Caki2 (cell line): ENCODE data around the gene PELI1. TPM values are rescaled to one million over a fixed set of nuclear protein-coding genes. Genes with fewer than 3 reads are reported as not detected.
"Not testable (repeated sequence)": the region's sequence is repeated elsewhere in the genome, so short reads cannot be mapped to it uniquely, and the experiment has no call there.

ENCODE experiments used
- DNase-seq: peaks from one replicate; pipeline ENCODE4 v3.0.0-alpha.2; 2015; ENCODE audit warnings: low read depth
- in situ Hi-C: cut with HindIII; loops from 2 replicates; pipeline ENCODE4 v1.10.0; 2016; ENCODE audit warnings: low sequenced_read_pairs, low pct_unique_long_range_greater_than_20kb, mixed read lengths
- total RNA-seq: library from RNA; depleted of rRNA; stranded (reverse); fragments of >200 nt; shearing (Covaris generic); gene quantifications from 2 replicates; pipeline ENCODE4 v1.2.3, GENCODE V29; 2014; ENCODE audit warnings: low replicate concordance

PELI1 gene
- total RNA-seq, 1 experiment from 2014 or later: 8.4 TPM

DNA sequence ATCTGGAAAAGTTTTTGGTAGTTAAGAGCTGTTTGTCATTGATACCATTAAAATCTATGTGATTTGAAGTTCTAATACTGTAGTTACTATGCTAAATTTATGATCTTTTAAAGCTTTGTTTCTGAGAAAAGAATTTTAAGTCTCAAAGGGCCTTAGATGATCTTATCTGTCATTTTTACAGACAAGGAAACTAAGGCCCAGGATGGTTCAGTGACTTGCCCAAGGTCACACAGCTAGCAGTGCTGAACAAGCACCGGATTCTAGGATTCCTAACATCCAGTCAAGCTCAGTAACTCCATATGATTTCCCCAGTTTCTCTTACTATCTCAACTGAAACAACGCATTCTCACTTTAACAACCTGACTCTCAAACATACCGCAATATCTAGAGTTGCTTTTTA is 37.7 kb downstream of the PELI1 start:
- in situ Hi-C loops: no loop called here
- no peak for DNase-seq

DNA sequence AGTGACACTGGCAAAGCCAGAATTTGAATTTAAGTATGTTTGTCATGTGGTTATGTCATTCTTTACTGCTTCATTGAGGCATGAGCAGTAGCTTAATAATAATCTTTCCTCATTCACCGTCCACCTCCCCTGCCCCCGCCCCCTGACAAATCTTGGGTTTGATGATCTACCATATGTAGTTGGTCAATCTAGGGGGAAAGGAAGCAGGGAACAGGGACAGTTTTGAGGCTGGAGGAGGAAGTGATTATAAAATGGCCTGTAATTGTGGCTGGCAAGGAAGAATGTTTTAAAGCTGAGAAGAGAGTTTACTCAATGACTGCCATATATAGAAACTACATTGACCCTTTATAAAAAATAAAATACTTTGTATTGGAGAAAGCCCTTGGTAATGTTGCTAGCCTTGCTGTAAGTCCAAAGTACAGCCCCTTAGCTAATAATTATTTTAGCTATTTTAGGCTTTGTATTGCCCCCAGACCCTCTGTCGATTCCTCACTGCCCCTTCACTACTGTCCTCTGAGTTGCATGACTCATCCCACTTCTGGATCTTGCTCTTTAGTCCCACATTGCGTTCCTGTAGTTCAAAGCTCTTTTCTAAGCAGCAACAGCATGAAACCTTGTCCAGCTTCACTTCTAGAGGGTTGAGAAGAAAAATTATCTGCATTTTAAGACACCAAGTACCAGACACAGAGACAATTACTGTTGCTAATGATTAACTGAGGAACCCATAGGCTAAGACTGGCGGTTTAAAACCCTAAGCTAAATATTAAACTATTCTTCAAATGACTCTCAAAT is 38.4 kb downstream of the PELI1 start:
- DNase-seq: peak; percentile 85
- in situ Hi-C loops: no loop called here

DNA sequence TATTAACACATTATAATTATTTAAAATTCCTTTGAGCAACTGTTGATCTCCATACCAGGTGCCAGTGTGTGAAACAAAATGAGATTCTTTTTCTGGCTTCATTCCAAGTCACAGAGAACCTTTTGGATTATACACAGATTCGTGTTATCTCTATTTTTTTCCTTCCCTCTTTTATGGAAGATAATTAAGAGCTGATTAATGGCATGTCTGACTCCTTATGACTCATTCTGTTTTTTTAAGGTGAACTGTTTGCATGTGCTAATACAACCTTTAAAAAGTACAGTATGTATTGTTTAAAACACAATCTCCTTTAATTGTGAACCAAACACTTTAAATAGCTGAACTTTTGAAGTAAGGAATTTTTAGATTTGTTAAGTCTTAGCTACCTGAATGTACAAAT is 39.3 kb downstream of the PELI1 start:
- in situ Hi-C loops: no loop called here
- peak; percentile 66 for DNase-seq

DNA sequence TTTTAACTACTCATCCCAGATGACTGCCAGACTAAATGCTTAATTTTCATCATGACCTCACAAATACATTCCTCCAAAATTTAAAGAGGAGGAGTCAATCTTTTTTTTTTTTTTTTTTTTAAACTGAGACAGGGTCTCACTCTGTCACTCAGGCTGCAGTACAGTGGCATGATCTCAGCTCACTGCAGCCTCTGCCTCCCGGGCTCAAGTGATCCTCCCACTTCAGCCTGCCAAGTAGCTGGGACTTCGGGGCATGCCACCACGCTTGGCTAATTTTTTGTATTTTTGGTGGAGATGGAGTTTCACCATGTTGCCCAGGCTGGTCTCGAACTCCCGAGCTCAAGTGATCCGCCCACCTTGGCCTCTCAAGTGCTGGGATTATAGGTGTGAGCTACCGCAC is 41.5 kb downstream of the PELI1 start:
- peak; percentile 44 for DNase-seq
- in situ Hi-C loops: not testable (repeated sequence)

DNA sequence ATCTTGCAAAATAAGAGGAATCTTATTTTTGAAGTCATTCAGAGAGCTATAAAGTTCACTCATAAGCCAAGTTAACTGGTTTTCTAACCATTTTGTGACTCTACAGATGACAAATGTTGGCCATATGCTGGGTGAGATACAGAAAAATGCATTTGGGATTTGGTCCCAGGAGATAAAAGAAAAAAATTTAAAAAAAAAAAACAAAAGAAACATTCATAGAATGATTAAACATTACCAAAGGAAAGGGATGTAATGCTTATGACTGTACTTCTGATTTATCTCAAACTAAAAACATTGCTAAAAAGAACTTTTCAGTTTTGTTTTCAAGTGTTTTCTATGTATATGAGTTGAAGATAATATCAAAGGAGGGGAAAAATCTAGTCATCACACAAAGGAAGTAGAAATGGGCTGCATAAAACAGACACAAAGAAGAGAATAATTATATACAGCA is 43.1 kb downstream of the PELI1 start:
- no peak for DNase-seq
- in situ Hi-C loops: no loop called here

DNA sequence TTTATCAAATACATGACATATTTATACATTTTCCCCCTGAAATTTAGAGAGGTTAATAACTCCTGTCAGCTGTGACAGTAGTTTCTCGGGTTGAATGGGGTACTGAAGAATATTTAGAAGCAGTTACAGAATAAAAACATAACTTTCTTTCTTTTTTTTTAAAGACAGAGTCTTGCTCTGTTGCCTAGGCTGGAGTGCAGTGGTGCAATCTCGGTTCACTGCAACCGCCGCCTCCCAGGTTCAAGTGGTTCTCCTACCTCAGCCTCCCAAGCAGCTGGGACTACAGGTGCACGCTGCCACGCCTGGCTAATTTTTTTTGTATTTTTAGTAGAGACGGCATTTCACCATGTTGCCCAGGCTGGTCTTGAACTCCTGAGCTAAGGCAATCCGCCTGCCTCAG is 43.6 kb downstream of the PELI1 start:
- DNase-seq, in situ Hi-C loops: not testable (repeated sequence)

DNA sequence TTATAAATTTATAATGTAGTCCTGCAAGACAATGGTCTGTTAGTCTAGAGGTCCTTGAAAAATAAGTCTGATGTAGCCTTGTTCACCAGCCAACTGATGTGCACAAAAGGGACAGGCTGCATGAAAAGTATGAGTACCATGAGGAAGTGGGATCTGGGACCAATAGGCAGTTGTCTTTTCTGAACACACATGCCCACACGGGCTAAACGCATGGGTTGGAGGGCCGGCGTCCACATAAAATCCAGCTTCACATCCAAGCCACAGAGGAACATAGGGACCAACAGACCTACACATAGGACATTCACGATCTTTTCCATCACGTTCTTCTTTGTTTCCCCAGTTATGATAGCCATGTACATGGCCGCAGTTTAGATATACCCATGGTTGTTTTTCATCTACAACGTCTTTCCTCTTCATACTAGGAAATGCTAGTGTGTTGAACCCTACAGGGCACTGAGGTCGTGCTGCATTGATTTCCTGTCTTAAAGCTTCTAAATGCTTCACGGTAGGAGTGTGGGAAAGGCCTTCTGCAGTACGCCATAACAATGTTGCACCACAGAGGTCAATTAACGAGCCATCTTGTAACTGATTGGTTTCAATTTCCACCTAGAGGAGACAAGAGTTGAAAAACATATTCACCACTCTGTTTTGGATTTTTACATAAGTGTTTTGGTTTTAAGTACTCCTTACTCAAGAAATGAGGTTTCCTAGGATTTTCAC is 49.4 kb downstream of the PELI1 start:
- no peak for DNase-seq
- in situ Hi-C loops: no loop called here

DNA sequence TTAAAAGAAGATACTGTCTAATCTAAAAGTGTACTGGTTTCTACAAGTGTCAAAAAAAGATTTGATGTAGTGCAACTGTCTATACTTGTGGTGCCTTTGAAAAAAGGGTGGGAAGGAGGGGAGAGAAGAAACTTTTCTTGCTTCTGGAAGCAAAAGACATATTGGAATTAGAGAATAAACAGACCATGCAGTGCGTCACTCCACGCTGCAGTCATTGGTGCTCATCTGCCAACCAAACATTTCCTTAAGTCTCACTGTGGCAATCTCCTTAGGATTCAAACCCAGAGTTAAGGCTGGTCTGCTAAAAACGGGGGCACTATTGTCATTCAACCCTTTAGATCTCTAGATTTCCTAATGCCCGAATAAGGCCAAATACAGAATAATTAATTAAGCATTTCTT is 50.9 kb downstream of the PELI1 start:
- DNase-seq: no peak
- in situ Hi-C loops: no loop called here

DNA sequence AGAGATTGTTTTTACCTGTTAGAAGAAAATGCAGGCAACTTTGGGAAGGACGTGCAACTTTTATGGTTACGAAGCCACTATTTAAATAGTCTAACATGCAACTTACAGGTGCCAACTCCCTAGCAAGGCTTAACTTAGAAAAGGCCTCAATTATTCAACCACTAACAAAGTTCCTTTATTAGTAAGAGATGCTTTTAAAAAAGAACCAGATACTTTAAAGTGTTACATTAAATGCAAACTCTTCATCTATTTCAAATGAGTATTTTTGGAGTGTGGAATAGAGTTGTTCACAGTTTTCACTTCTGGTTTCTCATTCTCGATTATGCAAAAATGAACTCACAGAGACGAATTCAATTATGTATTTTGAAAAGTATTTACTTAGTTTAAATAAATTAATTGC is 51.7 kb downstream of the PELI1 start:
- in situ Hi-C loops: no loop called here
- DNase-seq: no peak

DNA sequence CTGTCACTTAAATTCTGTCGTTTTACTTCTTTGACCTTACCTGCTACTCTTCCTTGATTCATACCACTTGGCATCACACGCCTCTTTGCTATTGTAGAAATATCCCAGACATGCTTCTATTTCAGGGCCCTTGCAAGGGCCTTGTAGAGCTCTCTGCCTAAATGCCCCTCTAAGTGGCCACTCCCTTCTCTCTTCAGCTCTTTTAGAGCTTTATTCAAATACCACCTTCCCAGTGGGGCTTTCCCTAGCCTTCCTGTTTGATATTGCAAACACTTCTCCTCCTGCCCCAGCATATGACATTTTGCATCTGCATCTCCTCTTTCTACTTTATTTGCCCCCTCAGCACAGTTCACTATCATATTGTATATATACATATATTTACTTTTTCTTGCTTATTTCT is 54.0 kb downstream of the PELI1 start:
- no peak for DNase-seq
- in situ Hi-C loops: no loop called here

DNA sequence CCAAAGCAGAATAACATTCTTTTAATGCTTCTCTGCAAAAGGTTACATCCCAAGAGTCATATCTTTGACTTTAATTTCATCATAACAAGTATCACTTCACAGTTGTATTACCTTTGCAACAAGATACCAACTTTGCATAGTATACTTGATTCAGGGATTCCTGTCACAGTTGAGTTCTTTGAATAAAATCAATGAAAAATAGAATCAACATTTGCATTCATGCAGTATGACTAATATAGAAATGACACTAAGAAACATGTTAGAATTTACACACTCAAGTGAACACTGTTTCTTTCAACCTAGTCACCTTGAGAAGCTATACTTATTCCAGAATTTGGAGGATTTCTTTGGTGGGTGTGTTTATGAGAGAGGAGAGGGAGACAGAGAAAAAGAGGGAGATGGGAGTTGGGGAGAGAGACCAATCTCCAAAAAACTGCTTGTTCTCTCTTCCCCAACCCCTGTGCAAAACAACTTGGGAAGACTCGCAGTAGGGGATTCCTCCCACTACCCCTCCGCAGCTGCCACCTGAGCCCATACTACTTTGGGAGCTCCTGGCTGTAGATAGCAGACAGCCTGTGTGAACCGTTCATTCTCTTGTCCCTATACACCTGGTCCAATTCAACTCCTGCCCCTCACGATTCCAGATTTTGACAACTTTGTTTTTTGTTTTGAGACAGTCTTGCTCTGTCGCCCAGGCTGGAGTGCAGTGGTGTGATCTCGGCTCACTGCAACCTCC is 57.7 kb downstream of the PELI1 start:
- DNase-seq: peak; percentile 14
- in situ Hi-C loops: no loop called here

DNA sequence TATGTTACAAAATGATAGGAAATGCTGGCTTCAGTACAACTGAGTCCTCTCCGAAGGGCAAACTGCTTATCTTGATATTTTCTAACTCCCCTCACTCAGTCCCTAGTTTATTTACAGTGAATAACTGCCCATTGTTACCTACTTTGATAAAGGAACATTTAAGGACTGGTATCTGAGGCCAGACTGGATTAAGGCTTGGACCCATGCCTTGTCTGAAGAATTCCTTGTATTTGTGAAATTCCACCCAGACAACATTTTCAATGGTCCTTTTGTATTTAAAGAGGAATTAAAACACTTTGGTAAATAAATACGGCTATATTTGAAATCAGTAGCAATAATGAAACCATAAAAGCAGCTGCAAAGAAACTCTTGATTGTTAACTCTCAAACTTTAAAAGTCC is 58.3 kb downstream of the PELI1 start:
- DNase-seq: no peak
- in situ Hi-C loops: no loop called here

DNA sequence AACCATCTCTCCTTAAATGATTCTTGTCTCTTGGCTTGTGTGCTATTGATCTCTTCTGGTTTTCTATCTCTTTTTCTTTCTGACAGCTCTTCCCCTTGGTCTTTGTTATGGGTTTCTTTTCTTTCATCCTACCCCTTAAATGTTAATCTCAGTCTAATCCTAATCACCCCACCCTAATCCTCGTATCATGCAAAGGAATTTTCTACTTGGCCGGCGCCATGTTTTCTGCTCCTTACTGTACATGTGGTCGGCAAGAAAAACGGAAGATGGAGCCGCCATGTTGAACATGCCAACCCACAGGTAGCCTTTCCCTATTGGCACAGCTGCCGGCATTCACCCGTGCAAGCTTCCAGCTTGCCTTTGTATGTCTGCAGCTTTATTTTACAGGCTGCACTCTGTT is 63.2 kb downstream of the PELI1 start:
- in situ Hi-C loops: no loop called here
- no peak for DNase-seq

DNA sequence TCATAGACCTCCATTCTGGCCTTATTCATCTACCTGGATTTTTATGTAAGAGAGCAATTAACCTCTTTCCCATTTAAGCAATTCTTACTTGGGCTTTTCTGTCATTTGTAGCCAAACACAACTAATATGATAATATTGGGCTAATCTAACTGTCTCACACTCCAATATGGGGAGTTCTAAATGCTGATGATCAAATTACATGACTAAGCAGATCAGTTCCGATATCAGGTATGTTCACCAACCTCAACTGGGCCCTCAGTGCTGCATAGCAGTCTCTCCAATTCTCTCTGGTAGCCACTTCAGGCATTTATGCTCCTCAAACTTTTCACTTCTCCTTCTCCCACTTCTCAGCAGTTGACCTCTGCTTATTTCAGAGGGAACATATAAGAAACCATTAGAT is 64.0 kb downstream of the PELI1 start:
- in situ Hi-C loops: no loop called here
- no peak for DNase-seq

DNA sequence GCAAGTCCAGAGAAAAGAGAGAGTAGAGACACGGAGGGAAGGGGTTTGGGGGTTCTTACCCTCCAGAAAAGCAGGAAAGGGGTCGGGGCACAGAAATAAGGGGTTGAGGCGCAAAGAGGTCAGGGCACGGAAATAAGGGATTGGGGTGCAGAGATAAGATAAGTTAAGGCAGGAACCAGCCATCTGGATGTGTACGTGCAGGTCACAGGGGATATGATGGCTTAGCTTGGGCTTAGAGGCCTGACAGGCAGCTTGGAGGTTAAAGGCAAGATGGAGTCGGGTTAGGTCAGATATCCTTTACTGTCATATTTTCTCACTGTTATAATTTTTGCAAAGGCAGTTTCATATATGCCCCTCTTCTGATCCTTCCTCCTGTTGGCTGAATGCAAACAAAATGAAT is 64.5 kb downstream of the PELI1 start:
- DNase-seq, in situ Hi-C loops: not testable (repeated sequence)

DNA sequence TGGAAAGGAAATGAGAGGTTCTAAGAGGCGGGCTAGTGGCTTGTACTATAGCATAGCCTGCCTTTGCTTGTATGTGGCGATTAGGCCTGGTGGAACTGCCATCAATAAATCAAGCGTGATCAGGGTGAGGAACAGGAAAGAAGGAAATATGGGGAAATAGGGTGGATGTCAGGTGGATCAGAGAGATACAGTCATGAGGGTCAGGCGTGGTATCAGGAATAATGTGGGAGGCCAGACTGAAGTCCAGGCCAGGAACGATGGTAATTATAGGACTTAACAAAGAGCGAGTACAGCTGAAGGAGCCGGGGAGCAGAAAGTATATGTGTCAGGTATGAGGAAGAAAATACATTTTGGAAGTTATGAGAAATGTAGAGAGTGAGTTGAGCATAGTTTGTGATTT is 67.4 kb downstream of the PELI1 start:
- in situ Hi-C loops, DNase-seq: not testable (repeated sequence)

DNA sequence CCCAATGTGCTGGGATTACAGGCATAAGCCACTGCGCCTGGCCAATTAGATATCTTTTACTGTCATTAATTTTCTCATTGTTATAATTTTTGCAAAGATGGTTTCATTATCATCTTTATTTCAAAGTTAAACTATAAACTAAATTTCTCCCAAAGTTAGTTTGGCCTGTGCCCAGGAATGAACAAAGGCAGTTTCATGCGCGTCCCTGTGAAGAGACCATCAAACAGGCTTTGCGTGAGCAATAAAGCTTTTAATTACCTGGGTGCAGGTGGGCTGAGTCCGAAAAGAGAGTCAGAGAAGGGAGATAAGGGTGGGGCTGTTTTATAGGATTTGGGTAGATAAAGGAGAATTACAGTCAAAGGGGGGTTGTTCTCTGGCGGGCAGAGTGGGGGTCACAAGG is 69.6 kb downstream of the PELI1 start:
- in situ Hi-C loops, DNase-seq: not testable (repeated sequence)

DNA sequence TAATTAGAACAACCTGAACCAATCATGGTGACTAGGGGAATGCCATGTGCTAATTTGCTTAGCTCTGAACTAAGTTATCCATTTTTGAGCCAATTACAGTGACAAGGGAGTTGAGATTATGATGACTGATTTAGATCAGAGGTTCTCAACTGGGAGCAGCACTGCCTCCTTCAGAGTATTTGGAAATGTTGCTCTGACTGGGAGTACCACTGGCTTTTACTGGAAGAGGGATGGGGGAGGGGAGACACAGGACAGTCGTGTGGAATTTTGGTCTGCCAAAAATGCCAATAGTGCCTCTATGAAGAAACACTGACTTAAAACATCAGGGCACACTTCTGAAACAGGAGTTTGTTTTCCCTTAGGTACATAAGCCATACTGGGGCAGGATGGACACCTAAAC is 76.9 kb downstream of the PELI1 start:
- in situ Hi-C loops: no loop called here
- DNase-seq: no peak

DNA sequence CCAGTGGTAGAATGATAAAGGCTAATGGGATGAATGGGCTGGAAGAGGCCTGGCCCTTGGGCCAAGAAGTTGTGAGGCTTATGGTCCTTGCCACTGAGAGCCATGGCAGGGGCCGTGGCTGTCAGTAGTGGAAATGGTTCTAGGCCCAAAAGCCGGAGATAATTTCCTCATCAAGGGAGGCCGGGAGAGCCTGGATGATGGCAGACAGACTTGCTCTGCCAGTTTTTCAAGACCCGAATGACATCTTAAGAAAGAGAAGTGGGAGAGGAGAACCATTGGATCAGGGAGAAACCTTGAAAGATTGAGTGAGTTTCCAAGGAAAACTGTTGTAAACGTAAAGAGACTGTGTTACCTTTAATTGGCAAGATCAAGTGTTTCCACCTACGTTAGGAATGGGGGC is 78.7 kb downstream of the PELI1 start:
- DNase-seq: no peak
- in situ Hi-C loops: no loop called here
